ENCODE data around the gene WDTC1. TPM values are rescaled to one million over a fixed set of nuclear protein-coding genes. Genes with fewer than 3 reads are reported as not detected.

The WDTC1 gene
- total RNA-seq, 4 donors from 2014 or later = 36.8 to 85.5 (median 60.6) TPM

DNA sequence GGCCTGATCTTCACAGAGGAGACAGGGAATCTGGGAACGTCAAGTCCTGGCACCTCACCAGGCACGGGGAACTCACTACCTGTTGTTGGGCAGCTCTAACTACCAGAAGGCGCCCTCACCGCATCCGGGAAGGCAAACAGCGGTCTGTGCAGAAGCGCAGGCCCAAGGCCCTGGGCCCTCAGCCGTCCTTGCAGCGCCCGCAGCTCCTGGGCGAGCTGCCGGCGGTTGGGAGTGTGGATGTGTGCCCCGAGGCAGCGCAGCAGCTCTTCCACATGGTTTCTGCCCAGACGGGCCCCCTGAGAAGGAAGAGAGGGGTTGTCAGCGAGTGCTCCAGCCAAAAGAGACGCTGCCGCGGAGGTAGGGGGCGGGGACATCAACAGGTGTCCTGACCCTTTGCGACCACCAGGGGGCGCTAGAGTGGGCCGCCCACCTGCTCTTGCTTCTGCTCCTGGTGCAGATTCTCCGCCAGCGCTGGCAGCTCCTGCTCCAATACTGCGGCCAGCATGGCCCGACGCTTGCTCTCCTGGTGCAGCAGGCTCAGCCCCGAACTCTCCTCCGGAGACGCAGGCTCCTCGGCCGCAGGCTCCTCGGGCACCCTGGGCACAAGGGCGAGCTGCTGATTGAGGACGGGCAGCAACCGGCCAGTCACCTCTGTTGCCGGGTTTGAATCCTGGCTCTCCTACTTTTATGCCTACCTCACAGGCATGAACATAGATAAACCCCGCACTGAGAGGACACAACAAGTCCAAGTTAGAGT, 123.0 kb downstream of the WDTC1 start:
- peaks cover 0 to 58% of the 10 kb centered on the region in 2 donors for H3K36me3 ChIP-seq
- H3K27ac ChIP-seq = no peak overlapping the region
- in situ Hi-C loops (cut with MboI; ENCODE audit: low sequenced_read_pairs in 4 of 4) = loop anchor here in 2 of 4 donors (5.0 kb wide), 1 partner anchor 35 kb away; the partner anchor contains the start of gene GPR3 (in 2 of the 2)
- DNase-seq (peak; percentile 54 to 73), ATAC-seq (peak; percentile 73 to 94)
- H3K9me3 ChIP-seq = no peaks in the 10 kb centered on the region
- H3K27me3 ChIP-seq = no peaks in the 10 kb centered on the region
- H3K4me1 ChIP-seq = no peaks in the 10 kb centered on the region
- TF ChIP-seq POLR2A (IDR thresholded peaks at IDR 0.05) (no peak), CTCF (IDR thresholded peaks at IDR 0.05 in 4 of 5, conservative IDR thresholded peaks at IDR 0.05 in 1 of 5) (peak; percentile 94 to 98 (median 98))
- H3K4me3 ChIP-seq = no peak overlapping the region
- intact Hi-C loops (cut with DNase I; ENCODE audit: low total_unique reads) = loop anchor here (1.0 kb wide), 2 partner anchors 31 to 38 kb away; no protein-coding TSS in a partner anchor

Other genes with a start within 250 kb of the WDTC1 start
- 1 to 10 TPM; 1.2 to 5.1 (median 2.0) TPM for gene TRNP1, start 240.9 kb upstream of the WDTC1 start, total RNA-seq
- 1 to 10 TPM in 3 of 4 donors, under 1 TPM in 1; 0.53 to 3.3 (median 1.5) TPM for gene TENT5B, start 221.8 kb upstream of the WDTC1 start, total RNA-seq
- 1 to 10 TPM; 2.5 to 4.3 (median 3.7) TPM for gene SLC9A1, start 79.5 kb upstream of the WDTC1 start, total RNA-seq
- 10 to 100 TPM; 16.5 to 21.9 (median 17.8) TPM for gene TMEM222, start 87.5 kb downstream of the WDTC1 start, total RNA-seq
- gene SYTL1, start 107.4 kb downstream of the WDTC1 start, total RNA-seq = under 1 TPM in 1 of 4 donors, not detected in 3; 0.66 TPM
- gene MAP3K6, start 132.3 kb downstream of the WDTC1 start, total RNA-seq = 10 to 100 TPM; 16.5 to 29.1 (median 18.4) TPM
- 10 to 100 TPM; 13.2 to 35.7 (median 19.3) TPM for gene FCN3, start 140.2 kb downstream of the WDTC1 start, total RNA-seq
- not detected for gene CD164L2, start 148.7 kb downstream of the WDTC1 start, total RNA-seq
- gene GPR3, start 158.0 kb downstream of the WDTC1 start, total RNA-seq = under 1 TPM in 3 of 4 donors, not detected in 1; 0.23 to 0.51 (median 0.35) TPM